GM18505 (cell line): Measurements from ENCODE around the gene LRP3.

Experiments
- ATAC-seq: cut with Tn5 transposase; IDR thresholded peaks from one replicate; pipeline ENCODE4 v1.9.1; 2021; ENCODE audit not compliant: unreplicated experiment
- POLR2A ChIP-seq: IDR thresholded peaks from 4 replicates; pipeline ENCODE4 v1.6.1; 2011; ENCODE audit warnings: borderline replicate concordance; ENCODE audit not compliant: insufficient read depth, insufficient read length; ENCODE audit errors: extremely low read depth

Gene LRP3

GRCh38 chr19:33191501-33191900, 2.6 kb upstream of the LRP3 start:
- ATAC-seq = no peak
- no peak for TF ChIP-seq POLR2A

GRCh38 chr19:33192010-33192409, 2.1 kb upstream of the LRP3 start:
- no peak for ATAC-seq
- TF ChIP-seq POLR2A = no peak

GRCh38 chr19:33193269-33193864, 763 bp upstream of the LRP3 start:
- ATAC-seq = no peak
- TF ChIP-seq POLR2A = no peak

DNA sequence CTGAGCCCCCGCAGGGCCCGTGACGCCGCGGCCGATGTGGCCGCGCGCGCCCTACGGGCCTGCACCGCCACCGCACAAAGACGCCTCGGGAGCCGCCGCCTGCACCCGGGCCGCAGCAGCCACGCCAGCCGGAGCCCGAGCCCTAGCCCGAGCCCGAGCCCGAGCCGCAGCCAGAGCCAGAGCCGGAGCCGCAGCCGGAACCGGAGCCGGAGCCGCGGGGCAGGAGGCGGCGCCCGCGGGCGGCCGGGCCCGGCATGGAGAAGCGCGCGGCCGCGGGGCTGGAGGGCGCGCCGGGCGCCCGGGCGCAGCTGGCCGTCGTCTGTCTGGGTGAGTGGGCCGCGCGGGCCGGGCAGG, 379 bp downstream of the LRP3 start:
- ATAC-seq = no peak
- no peak for TF ChIP-seq POLR2A

DNA sequence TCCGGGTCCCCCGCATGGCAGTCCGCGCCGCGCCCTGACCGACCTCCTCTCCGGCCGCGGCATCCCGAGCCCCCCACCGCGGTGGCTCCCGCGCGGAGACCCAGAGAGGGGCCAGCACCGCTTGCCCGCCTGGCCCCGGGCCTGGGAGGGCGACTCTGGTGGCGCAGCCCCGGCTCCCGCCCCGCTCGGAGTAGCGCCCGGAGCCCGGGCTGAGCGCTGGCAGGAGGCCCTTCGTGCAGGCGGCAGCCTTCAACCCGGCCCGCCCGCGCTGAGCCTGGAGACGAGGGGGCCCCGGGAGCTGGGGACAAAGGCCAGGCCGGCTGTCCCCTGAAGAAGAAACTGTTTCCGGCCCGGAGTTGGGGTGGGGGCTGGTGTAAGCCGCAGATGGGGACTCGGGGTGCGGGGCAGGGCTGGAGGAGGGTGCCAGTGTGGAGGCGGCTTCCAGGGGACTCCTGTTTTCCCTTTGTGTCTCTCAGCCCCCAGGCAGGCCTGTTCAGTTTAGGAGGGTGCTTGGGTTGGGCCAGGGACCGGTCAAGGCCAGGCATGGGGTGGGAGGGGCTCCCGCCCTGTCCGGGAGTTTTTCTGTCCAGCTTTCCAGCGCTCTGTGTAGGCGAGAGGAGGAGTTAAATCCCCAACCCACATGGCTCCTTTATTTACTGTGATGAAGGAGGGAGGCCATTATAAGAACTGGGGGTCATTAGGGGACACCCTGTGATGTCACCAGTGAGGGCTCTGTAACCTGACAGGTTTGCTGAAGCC, 935 bp downstream of the LRP3 start:
- no peak for TF ChIP-seq POLR2A
- no peak for ATAC-seq

DNA sequence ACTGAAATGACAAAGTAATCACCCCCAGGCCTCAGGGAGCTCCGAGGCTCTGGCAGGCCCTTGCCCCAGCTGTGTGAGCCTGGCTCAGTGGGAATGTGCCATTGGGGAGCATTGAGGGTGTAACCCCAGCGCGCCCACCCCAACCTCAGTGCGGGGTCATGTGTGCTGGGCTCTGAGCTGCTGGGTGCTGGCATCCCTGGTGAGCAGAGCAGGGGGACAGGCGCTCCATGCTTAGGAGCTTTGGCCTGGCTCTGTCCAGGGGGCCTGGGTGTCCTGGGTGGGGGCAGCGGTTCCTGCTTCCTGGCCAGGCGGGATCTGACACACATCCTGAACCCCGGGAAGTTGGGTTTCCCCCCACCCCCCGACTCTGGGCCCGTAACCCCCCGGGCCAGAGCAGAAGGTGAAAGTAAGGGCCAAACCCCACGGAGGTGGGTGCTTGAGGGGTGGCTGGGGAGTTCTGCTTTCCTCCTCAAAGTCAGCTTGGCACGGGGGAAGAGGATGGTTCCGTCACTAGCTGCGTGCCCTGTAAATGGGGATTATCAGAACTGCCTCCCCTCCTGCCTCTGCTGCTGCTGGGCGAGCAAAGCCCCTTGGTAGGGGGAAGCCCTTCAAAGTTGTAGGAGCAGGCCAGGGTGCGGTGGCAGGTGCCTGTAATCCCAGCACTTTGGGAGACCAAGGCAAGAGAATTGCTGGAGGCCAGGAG, 1.7 kb downstream of the LRP3 start:
- no peak for TF ChIP-seq POLR2A
- no peak for ATAC-seq

DNA sequence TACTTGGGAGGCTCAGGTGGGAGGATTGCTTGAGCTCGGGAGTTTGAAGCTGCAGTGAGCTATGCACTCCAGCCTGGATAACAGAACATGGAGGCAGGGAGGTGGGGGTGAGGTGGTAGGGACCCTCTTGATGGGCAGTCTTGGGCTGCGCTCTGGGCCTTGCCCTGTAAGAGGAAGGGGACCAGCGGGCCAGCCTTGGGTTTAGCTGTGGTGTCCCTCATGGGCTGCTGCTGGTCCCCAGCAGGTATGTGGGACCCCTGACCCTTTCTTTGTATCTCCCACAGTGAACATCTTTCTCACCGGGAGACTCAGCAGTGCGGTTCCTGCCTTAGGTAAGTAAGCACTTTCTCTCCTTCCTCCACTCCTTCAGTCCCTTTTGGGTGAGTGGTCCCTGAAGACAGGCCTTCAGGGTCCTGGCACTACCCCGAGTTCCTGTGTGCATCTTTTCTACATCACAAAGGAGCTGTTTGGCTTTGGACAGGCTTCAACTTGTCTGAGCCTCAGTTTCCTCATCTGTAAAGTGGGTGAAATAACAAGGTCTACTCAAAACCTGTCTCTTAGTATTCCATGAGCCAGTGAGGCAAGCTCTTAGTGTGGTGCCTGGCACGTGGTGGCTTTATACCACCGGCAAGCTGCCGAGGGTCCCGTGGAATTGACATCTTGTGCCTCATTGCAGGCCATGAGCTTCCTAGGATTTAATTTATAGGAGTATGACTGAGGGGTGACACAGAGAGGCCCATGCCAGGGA, 2.5 kb downstream of the LRP3 start:
- no peak for TF ChIP-seq POLR2A
- ATAC-seq = no peak

DNA sequence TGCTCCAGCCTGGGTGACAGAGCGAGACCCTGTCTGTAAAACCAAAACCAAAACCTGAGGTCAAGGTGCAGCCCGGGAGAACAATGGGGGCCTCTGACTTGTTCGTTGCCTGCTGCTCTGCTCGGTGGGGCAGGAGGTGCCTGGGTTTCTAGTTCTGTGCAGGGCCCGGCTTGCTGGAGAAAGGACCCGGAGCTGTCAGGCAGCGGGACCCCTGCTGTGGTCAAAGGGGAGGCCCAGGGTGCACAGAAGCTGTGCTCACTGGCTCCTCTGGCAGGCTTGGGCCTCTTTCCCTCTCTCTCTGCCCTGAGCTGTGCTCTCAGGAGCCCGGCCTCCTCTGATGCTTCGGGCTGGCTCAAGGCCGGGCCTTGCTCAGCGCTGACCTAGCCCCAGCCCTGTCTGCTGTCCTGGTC, 3.5 kb downstream of the LRP3 start:
- no peak for TF ChIP-seq POLR2A
- ATAC-seq = peak; percentile 48

DNA sequence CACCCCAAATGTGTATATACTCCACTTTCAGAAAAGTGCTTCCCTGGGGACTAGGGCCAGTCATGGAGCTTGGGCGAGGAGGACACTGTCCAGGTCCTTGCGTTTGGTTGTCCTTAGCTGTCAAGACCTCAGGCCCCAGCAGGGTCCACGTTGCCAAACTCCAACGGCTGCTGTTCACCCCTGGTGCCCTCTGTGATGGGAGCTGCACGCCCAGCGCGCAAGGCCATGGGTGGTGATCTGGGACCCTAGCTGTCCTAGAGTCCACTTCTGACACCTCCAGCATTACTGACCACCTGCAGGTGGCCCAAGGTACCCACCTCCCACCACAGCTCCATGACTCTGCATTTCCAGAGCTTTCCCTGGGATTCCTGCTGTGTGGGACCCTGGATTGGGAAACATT, 4.0 kb downstream of the LRP3 start:
- no peak for TF ChIP-seq POLR2A

GRCh38 chr19:33199441-33200265, 5.5 kb downstream of the LRP3 start:
- TF ChIP-seq POLR2A = no peak
- no peak for ATAC-seq

More for the DNA sequence above, 4.0 kb downstream of the LRP3 start:
- ATAC-seq = no peak

DNA sequence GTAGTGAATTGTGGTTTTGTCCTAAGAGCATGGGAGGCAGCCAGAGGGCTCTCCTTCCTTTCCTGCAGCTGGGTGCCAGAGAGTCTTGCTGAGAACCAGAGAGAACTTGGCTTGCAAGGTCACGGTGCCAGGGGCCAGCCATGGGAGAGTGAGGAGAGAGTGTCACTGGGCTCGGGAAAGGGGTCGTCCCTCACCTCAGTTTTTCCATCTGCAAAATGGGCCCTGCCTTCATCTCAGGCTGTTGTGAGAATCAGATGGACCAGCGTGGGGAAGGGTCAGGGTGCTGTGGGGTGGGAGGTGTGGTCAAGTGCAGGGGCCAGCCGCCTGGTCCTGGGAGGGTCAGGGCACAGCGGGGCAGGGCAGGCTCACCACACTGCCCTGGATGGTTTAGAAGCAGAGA, 7.3 kb downstream of the LRP3 start:
- no peak for ATAC-seq
- TF ChIP-seq POLR2A = no peak

DNA sequence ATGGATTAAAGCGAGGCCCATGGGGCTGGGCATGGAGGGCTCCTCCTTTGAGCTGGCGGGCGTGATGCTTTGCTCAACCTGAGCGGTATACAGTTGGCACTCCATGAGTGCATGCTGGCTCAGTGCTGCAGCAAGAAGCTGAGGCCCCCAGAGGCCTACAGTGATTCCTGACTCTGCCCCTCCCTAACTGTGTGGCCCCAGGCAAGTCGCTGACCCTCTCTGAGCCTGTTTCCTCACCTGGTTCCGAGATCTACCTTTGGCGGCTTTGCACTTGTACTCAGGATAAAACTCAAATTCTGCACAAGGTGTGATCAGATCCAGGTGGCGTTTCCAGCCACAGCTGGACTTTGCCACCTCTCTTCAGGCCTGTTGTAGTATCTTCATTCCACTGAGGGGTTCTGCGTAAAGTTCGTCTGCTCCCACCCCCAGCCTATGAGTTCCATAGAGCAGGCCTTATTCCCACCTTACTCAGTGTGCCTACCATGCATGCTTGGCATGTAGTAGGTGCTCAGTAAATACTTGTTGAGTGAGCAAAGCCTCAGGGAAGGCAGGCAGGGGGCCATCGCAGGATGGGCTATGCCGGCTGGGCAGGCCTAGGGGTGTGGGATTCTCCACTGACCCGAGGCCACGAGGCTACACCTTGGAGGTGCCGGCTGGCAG, 7.9 kb downstream of the LRP3 start:
- ATAC-seq = no peak
- TF ChIP-seq POLR2A = no peak

- no peak for TF ChIP-seq POLR2A
Observed at GRCh38 chr19:33202546-33203507, 8.7 kb downstream of the LRP3 start.

More at GRCh38 chr19:33202546-33203507, 8.7 kb downstream of the LRP3 start:
- no peak for ATAC-seq
